Smooth muscle cell (in vitro differentiated cells): Measurements from ENCODE around the gene COQ5. TPM values are rescaled to one million over a fixed set of nuclear protein-coding genes. Genes with fewer than 3 reads are reported as not detected.
A peak's percentile ranks its signal among the peaks of the same experiment; 100 is the strongest.

Experiments used
- DNase-seq: peaks from one replicate; lab custom pipeline; 2025; ENCODE audit not compliant: unreplicated experiment; lab: John Stamatoyannopoulos, UW
- H2AFZ ChIP-seq: fragments of 200-600 bp; sonication (generic); 2 replicates; pipeline ENCODE4 v1.6.0; 2016; ENCODE audit warnings: antibody characterized with exemption, low read depth, mild to moderate bottlenecking
- H3F3A ChIP-seq: fragments of 200-600 bp; sonication (generic); 2 replicates; pipeline ENCODE4 v1.6.0; 2017; ENCODE audit warnings: antibody characterized with exemption, low read depth
- H3K27ac ChIP-seq: fragments of 200-600 bp; sonication (generic); 2 replicates; pipeline ENCODE4 v1.5.1; 2016; ENCODE audit warnings: low read depth, mild to moderate bottlenecking
- H3K27me3 ChIP-seq: fragments of 200-600 bp; sonication (generic); 2 replicates; pipeline ENCODE4 v1.6.1; 2016; ENCODE audit warnings: low read depth, mild to moderate bottlenecking
- H3K36me3 ChIP-seq: fragments of 200-600 bp; sonication (generic); 2 replicates; pipeline ENCODE4 v1.5.1; 2016; ENCODE audit warnings: low read depth
- H3K4me1 ChIP-seq: fragments of 200-600 bp; sonication (generic); 2 replicates; pipeline ENCODE4 v1.5.1; 2016; ENCODE audit warnings: low read depth
- H3K4me2 ChIP-seq: fragments of 200-600 bp; sonication (generic); 2 replicates; pipeline ENCODE4 v1.6.0; 2016; ENCODE audit warnings: mild to moderate bottlenecking
- H3K4me3 ChIP-seq: fragments of 200-600 bp; sonication (generic); 2 replicates; pipeline ENCODE4 v1.5.1; 2016; ENCODE audit warnings: mild to moderate bottlenecking
- H3K79me2 ChIP-seq: fragments of 200-600 bp; sonication (generic); 2 replicates; pipeline ENCODE4 v1.6.0; 2016; ENCODE audit warnings: low read depth, mild to moderate bottlenecking
- H3K9ac ChIP-seq: fragments of 200-600 bp; sonication (generic); 2 replicates; pipeline ENCODE4 v1.6.0; 2016; ENCODE audit warnings: low read depth
- H3K9me3 ChIP-seq: fragments of 200-600 bp; sonication (generic); replicated peaks from 2 replicates; pipeline ENCODE4 v1.5.1; 2016; ENCODE audit warnings: low read depth
- H4K20me1 ChIP-seq: fragments of 200-600 bp; sonication (generic); 2 replicates; pipeline ENCODE4 v1.6.0; 2016; ENCODE audit warnings: low read depth
- WGBS: methylation state at CpG from one replicate; pipeline ENCODE4 v1.1.7; 2016; ENCODE audit warnings: low lambda C conversion rate; 5-methylcytosine and 5-hydroxymethylcytosine counted together
- polyA plus RNA-seq: library from polyadenylated mRNA; unstranded; fragments of >200 nt; fragmentation: Nextera tagmentation; extraction: Ambion mirVana; gene quantifications from 2 replicates; pipeline ENCODE4 v1.2.1, GENCODE V29; 2016
- small RNA-seq: library from RNA; depleted of rRNA; stranded (forward); fragments of <200 nt; gene quantifications from one replicate; pipeline ENCODE3, GENCODE V24; 2014
- total RNA-seq: library from RNA; depleted of rRNA; stranded (reverse); fragments of >200 nt; gene quantifications from 2 replicates; pipeline ENCODE4 v1.2.3, GENCODE V29; 2014
- TF ChIP-seq, protein P1 (sequence below): fragments of 200-600 bp; sonication (generic); IDR thresholded peaks from 2 replicates; pipeline ENCODE4 v1.5.1; 2017; ENCODE audit warnings: borderline replicate concordance, mild to moderate bottlenecking, antibody characterized with exemption; ENCODE audit not compliant: insufficient read depth, poor library complexity, severe bottlenecking

Gene COQ5
- total and polyA plus RNA-seq, 2 experiments from 2014 or later = 32.5 to 46.9 TPM

DNA sequence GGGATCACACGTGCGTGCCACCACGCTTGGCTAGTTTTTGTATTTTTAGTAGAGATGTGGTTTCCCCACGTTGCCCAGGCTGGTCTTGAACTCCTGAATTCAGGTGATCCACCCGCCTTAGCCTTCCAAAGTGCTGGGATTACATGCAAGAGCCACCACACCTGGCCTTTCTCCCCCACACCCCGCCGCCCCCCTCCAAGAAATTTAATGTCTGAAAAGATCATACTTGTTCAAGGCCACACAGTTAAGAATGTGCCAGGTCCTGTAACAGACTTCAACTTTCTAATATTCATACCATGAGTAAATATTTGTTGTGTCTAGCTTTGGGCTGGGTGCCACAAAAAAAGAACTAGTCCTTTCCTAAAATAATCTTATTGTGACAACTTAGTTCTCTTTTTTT lies 73.7 kb downstream of the COQ5 start:
- Histone ChIP-seq H3K27ac (no peak overlapping the region), H3F3A (peaks cover 10% of the 10 kb centered on the region), H3K36me3 (peaks cover 5% of the 10 kb centered on the region), H3K9me3 (no peaks in the 10 kb centered on the region), H3K4me3 (no peak overlapping the region), H3K79me2 (peaks cover 2% of the 10 kb centered on the region), H3K4me1 (no peaks in the 10 kb centered on the region), H4K20me1 (peaks cover 34% of the 10 kb centered on the region), H3K27me3 (no peaks in the 10 kb centered on the region), H2AFZ (no peak overlapping the region), H3K4me2 (no peak overlapping the region), H3K9ac (no peak overlapping the region)
- no peak for DNase-seq
- 96% methylated on average over 7 of the region's 7 CpGs for WGBS
- TF ChIP-seq, protein P1, sequence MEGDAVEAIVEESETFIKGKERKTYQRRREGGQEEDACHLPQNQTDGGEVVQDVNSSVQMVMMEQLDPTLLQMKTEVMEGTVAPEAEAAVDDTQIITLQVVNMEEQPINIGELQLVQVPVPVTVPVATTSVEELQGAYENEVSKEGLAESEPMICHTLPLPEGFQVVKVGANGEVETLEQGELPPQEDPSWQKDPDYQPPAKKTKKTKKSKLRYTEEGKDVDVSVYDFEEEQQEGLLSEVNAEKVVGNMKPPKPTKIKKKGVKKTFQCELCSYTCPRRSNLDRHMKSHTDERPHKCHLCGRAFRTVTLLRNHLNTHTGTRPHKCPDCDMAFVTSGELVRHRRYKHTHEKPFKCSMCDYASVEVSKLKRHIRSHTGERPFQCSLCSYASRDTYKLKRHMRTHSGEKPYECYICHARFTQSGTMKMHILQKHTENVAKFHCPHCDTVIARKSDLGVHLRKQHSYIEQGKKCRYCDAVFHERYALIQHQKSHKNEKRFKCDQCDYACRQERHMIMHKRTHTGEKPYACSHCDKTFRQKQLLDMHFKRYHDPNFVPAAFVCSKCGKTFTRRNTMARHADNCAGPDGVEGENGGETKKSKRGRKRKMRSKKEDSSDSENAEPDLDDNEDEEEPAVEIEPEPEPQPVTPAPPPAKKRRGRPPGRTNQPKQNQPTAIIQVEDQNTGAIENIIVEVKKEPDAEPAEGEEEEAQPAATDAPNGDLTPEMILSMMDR = no peak

DNA sequence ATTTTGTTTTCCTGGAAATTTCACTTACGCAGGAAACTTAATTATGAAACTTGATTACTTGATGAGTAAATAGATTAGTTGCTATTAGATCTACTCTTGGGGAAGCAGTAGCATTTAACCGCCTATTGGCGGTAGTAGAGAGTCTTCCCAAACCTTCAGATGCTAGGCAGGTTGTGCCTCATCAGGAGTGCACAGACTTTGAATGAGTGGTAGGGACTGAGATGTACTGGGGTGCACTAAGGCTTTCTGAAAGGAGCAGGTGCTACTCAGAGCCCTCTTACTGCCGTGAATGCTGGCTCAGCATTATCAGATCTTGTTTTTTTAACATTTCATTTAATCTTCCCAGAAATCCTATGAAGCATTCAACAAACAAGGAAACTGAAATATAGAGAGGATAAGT lies 75.0 kb downstream of the COQ5 start:
- no peak for DNase-seq
- no peaks in the 10 kb centered on the region for H3K4me1 ChIP-seq

More for the DNA sequence above, 75.0 kb downstream of the COQ5 start:
- peaks cover 7% of the 10 kb centered on the region for H3F3A ChIP-seq
- H3K4me3 ChIP-seq = no peak overlapping the region
- peaks cover 10% of the 10 kb centered on the region for H3K79me2 ChIP-seq
- H3K9me3 ChIP-seq = no peaks in the 10 kb centered on the region
- H3K27ac ChIP-seq = no peak overlapping the region
- WGBS = 79% methylated on average over 4 of the region's 4 CpGs
- peaks cover 5% of the 10 kb centered on the region for H3K36me3 ChIP-seq
- H4K20me1 ChIP-seq = peaks cover 28% of the 10 kb centered on the region
- H2AFZ ChIP-seq = no peak overlapping the region
- no peak overlapping the region for H3K9ac ChIP-seq
- no peaks in the 10 kb centered on the region for H3K27me3 ChIP-seq
- H3K4me2 ChIP-seq = no peak overlapping the region
- TF ChIP-seq, protein P1 = peak; percentile 52

Small RNAs within 50 kb of the gene (small RNA-seq; reads per million reads assigned to genes)
- gene RF00019 = not detected

Other genes with a start within 250 kb of the COQ5 start
- gene RNU4-2, start 237.3 kb downstream of the COQ5 start, total RNA-seq = under 0.01 TPM in 2 replicates
- 4.5 TPM in 1 of 2 replicates, not detected in the other for gene RNU4-2, start 237.3 kb downstream of the COQ5 start, polyA plus RNA-seq
- under 0.01 TPM in 2 replicates for gene RNU4-1, start 235.9 kb downstream of the COQ5 start, total RNA-seq
- gene RNU4-1, start 235.9 kb downstream of the COQ5 start, polyA plus RNA-seq = 3.8 TPM in 1 of 2 replicates, not detected in the other
- 2.7 and 4.8 TPM in 2 replicates for gene SIRT4, start 226.8 kb downstream of the COQ5 start, total RNA-seq
- 5.3 and 5.5 TPM in 2 replicates for gene SIRT4, start 226.8 kb downstream of the COQ5 start, polyA plus RNA-seq
- not detected in 2 replicates for gene PLA2G1B, start 201.4 kb downstream of the COQ5 start, total RNA-seq
- not detected in 2 replicates for gene PLA2G1B, start 201.4 kb downstream of the COQ5 start, polyA plus RNA-seq
- 1.2 and 1.3 TPM in 2 replicates for gene MSI1, start 160.0 kb downstream of the COQ5 start, total RNA-seq
- 5.0 and 6.8 TPM in 2 replicates for gene MSI1, start 160.0 kb downstream of the COQ5 start, polyA plus RNA-seq
- 597 and 788 TPM in 2 replicates for gene COX6A1, start 91.0 kb downstream of the COQ5 start, total RNA-seq
- gene COX6A1, start 91.0 kb downstream of the COQ5 start, polyA plus RNA-seq = 949 and 1,088 TPM in 2 replicates
- 47.1 and 54.8 TPM in 2 replicates for gene TRIAP1, start 82.8 kb downstream of the COQ5 start, total RNA-seq
- gene TRIAP1, start 82.8 kb downstream of the COQ5 start, polyA plus RNA-seq = 67.0 and 70.6 TPM in 2 replicates
- 13.4 and 22.2 TPM in 2 replicates for gene GATC, start 82.7 kb downstream of the COQ5 start, total RNA-seq
- gene GATC, start 82.7 kb downstream of the COQ5 start, polyA plus RNA-seq = 9.8 and 10.3 TPM in 2 replicates
- gene SRSF9, start 59.4 kb downstream of the COQ5 start, total RNA-seq = 133 and 148 TPM in 2 replicates
- 264 and 289 TPM in 2 replicates for gene SRSF9, start 59.4 kb downstream of the COQ5 start, polyA plus RNA-seq
- 403 and 502 TPM in 2 replicates for gene DYNLL1, start 33.0 kb downstream of the COQ5 start, total RNA-seq
- 497 and 616 TPM in 2 replicates for gene DYNLL1, start 33.0 kb downstream of the COQ5 start, polyA plus RNA-seq
- 49.0 and 63.2 TPM in 2 replicates for gene RNF10, start 5.2 kb upstream of the COQ5 start, total RNA-seq
- gene RNF10, start 5.2 kb upstream of the COQ5 start, polyA plus RNA-seq = 115 and 134 TPM in 2 replicates
- gene POP5, start 52.2 kb upstream of the COQ5 start, total RNA-seq = 21.8 and 25.8 TPM in 2 replicates
- gene POP5, start 52.2 kb upstream of the COQ5 start, polyA plus RNA-seq = 40.4 and 57.5 TPM in 2 replicates
- not detected in 2 replicates for gene CABP1, start 111.5 kb upstream of the COQ5 start, total RNA-seq
- 0.50 TPM in 1 of 2 replicates, not detected in the other for gene CABP1, start 111.5 kb upstream of the COQ5 start, polyA plus RNA-seq
- gene MLEC, start 158.0 kb upstream of the COQ5 start, total RNA-seq = 70.7 and 92.5 TPM in 2 replicates
- 220 and 230 TPM in 2 replicates for gene MLEC, start 158.0 kb upstream of the COQ5 start, polyA plus RNA-seq
- gene UNC119B, start 181.3 kb upstream of the COQ5 start, total RNA-seq = 18.9 and 20.2 TPM in 2 replicates
- 9.8 and 13.1 TPM in 2 replicates for gene UNC119B, start 181.3 kb upstream of the COQ5 start, polyA plus RNA-seq
- gene ACADS, start 196.7 kb upstream of the COQ5 start, total RNA-seq = 3.7 and 6.0 TPM in 2 replicates
- gene ACADS, start 196.7 kb upstream of the COQ5 start, polyA plus RNA-seq = 14.0 and 14.3 TPM in 2 replicates